HG03135 (cell line): ENCODE data around the gene THOC6.

Experiments
- ATAC-seq: cut with Tn5 transposase; IDR thresholded peaks from one replicate; pipeline ENCODE4 v1.9.1; 2021; ENCODE audit warnings: mild to moderate bottlenecking, moderate library complexity; ENCODE audit not compliant: unreplicated experiment

THOC6 gene

DNA sequence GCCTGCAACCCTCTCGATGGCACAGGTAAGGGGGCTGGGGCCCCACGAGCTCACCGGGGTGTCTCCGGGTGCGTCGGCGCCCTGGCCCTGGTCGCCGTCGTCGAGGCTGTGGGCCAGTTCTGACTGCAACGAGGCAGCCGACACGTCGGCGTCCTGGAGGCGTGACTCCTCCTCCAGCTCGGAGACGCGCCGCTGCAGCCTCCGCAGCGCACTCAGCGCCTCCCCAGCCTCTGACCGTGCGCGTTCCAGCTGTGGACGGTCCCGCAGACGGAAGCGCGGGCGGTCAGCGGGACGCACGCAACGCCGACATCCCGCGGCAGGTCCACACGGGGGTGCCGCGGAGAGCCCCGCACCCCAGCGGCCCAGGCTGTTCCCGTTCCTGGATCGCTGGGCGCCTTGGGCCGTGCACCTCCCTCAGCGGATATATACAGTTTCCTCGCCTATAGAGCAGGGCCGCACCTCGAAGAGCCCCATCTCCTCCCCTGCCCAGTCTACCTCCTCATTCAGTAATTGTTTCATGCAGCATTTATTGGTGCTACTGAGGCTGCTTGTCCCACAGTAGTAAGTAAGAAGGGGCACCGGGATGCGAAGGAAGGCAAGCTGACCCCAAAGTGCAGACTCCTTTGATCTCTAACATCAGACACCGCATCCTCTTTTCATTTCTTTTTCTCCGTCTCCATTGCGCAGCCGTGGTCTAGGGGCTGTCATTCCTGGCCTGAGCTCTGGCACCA is 5.8 kb downstream of the THOC6 start:
- ATAC-seq: no peak

DNA sequence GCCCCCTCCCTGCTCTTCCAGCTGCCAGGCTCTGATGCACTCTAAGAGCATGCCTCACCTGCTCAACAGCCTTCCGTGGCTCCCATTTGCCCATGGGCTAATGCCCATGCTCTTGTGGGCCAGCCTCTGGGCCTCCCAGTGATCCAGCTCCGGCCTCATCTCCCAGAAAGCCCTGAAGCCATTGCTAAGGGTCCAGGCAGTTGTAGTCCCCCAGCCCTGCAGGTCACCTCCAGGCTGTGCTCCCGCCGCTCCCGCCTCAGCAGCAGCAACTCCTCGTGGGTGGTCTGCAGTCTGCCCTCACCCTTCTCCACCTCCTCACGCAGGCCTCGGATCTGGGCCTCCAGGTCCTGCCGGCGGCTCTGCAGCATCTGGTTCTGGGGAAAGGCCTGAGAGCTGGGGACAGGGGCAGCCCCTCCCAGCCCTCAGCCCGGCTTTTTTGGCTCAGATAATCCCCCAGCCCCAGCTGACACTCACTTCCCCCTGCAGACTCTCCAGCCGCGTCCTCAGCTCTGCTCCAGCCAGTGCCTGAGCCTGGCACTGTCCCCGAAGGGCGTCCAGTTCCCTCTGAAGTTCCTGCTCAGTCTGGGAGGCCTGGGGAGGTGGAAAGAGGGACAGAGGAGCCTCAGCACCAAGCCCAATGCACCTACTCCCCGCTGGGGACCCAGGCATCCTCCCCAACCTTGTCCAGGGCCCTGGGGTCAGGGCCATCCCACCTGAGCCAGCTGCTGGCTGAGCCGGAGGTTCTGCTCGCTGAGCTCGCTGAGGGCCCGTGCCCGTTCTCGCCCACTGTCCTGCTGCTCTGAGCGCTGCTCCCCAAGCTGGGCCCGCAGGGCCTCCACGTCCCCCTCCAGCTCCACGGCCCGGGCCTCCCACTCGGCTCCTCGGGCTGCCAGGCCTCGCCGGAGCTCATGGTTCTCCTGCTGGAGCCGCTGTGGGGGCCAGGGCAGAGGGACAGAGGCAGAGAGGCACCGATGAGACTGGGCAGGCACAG is 6.7 kb downstream of the THOC6 start:
- no peak for ATAC-seq

DNA sequence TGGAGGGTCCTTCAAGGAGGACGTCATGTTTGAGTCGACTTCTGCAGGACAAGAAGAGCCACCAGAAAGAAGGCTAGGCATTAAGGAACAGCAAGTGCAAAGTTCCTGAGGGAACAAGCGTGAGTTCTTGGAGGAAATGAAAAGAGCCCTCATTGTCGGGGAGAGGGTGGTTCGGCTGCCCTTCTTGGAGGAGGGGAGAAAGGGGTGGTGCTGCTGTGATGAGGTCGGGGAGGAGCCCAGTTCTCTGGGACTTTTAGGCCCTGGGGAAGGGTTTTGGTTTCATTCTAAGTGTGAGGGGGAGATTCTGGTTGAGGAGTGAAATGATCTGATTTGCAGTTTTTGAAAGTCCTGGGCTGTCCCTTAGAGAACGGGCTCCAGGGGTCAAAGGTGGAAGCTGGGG is 8.8 kb downstream of the THOC6 start:
- ATAC-seq: no peak

DNA sequence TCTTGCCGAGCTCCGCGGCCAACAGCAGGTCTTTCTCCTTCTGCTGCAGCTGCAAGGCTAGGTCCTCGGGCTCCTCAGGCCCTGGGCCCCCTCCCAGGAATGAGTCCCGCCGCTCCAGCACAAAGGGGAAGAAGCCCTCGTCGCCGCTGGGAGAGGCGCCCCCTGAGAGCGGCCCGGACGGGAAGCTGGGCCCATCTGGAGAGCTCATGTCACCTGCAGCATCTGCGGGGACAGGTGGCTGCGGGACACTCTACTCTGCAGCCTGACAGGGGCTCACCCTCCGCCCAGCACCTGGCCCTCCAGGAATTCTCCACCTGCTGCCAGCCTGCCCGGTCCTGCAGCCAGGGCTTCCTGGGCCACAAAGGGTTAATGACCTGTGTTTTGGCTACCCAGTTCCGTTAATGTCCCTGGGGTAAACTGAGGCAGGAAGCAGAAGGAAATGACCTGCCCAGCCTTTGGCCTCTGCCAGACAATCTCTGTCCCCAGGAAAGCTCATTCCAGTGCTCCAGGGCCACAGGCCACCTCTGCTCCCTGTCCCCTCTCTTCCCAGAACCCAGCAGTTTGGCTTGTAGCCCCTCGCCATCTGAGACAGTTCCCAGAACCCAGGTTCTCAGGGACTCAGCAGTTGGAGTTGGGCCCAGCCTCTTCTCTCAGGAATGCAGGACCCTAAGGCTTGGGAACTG is 11.6 kb downstream of the THOC6 start:
- no peak for ATAC-seq

DNA sequence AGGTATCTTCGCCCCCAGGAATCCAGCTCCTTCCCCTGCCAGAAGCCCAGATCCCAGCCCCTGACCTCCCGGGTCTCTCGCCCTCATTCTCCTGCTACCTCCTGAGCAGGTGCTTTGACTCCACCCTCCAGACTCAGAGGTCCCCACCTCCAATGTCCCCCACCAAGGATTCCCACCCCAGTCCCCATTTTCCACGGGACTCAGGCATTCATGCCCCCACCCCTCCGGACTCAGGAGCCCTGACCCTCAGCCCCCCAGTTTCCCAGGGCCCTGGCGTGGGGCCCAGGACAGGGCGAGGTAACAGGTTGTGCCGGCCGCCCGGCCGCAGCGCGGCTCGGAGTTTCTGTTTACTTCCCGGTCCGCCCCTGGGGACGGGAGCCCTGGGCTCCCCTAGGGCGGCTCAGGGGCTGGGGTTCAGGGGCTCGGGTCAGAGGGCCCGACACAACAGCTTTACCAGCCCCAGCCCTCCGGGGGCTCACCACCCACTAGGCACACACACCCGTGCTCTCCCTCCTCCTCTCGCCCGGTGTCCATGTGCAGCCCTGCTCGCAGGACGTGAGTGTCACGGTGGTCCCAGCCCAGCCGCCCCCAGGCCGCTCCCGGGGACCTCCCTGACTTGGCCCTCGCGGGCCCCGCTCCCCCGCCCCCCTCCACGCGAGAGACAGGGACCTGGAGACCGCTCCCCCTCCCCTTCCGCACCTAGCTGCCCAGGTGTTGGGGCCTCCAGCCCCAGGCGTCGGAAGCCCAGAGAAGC is 12.3 kb downstream of the THOC6 start:
- ATAC-seq: no peak

DNA sequence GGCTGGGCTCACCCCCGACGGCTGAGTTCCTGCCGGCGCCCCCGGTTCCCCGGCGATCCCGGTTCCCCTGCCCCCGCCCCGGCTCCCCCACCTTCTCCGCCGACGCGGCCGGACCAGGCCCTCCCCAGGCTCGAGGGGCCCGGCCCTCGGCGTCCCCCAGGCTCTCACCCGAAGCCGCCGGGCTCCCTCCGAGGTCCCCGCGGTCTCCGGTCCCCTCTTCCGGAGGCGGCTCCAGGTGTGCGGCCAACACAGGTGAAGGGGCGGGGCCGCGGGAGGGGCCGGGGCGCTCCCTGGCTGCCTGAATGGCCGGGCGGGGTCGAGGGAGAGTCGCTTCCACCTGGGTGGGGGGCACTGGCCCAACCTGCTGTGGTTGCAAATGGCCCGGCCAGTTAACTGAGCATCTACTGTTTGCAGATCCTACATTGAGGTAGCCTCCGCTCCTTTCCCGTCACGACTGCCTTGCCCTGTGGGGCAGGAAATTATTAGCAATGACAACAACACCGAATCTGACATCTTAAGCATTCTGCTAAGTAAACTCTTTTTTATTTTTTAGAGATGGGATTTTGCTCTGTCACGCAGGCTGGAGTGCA is 13.0 kb downstream of the THOC6 start, which contains the start of gene BICDL2:
Gene BICDL2 (minus strand): TSS at position 219 of the 590 bp plus-strand sequence. CDS start 1,448 bp downstream, outside the sequence.
- no peak for ATAC-seq

DNA sequence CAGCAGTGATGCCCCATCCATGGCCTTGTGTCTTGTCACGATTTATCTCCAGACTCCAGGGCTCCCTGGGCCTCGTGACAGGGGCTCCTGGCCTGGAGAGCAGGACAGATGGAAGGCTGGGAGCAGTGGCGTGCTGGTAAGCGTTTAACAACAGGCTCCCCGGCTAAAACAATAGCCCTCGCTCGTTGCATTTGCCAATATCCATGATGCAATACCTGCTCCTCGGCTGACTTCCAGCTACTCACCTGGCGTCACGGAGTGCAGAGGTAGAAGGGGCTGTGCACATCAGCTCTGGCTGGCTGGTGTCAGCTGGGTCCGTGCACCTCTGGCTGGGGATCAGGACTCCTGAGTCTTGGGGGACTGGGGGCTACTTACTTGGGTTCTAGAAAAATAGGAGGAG is 14.4 kb downstream of the THOC6 start:
- no peak for ATAC-seq

DNA sequence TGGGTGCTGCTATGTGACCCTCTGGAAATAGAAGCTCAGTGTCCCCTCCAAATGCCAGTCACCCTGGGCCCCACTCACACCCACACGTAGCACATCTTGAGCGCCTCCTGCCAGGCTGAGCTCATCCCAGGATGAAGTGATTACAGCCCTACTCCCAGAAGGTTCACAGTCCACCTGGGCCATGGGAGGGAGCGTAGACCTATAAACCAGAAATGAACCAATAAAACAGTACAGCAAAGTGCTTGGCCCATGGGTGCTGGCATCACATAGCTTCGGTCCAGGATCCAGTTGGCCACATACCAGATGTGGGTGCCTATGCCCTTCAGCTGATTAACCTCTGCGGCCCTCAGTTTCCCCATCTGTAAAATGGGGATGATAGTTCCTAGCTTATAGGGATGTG is 15.1 kb downstream of the THOC6 start:
- no peak for ATAC-seq

DNA sequence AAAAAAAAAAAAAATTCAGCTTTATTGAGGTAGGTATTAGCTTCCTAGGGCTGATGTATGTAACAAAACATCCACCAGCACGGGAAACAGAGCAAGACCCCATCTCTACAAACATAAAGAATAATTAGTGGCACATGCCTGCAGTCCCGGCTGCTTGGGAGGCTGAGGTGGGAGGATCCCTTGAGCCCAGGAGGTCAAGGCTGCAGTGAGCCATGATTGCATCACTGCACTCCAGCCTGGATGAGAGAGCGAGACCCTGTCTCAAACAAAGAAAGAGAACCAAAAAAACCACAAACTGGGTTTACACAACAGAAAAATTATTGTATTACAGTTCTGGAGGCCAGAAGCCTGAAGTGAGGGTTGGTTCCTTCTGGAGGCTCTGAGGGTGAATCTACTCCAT is 18.5 kb downstream of the THOC6 start:
- ATAC-seq: no peak

DNA sequence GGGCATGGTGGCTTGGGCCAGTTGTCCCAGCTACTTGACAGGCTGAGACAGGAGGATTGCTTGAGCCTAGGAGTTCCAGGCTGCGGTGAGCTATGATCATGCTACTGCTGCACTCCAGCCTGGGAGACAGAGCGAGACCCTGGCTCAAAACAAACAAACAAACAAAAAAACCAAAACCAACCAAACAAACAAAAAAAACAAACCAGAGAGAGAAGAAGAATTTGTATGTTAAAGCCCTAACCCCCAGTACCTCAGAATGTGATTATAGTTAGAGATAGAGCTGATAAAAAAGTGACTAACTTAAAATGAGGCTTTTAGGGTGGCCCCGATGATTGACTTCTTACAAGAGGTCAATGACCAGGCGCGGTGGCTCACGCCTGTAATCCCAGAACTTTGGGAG is 20.9 kb downstream of the THOC6 start:
- no peak for ATAC-seq

DNA sequence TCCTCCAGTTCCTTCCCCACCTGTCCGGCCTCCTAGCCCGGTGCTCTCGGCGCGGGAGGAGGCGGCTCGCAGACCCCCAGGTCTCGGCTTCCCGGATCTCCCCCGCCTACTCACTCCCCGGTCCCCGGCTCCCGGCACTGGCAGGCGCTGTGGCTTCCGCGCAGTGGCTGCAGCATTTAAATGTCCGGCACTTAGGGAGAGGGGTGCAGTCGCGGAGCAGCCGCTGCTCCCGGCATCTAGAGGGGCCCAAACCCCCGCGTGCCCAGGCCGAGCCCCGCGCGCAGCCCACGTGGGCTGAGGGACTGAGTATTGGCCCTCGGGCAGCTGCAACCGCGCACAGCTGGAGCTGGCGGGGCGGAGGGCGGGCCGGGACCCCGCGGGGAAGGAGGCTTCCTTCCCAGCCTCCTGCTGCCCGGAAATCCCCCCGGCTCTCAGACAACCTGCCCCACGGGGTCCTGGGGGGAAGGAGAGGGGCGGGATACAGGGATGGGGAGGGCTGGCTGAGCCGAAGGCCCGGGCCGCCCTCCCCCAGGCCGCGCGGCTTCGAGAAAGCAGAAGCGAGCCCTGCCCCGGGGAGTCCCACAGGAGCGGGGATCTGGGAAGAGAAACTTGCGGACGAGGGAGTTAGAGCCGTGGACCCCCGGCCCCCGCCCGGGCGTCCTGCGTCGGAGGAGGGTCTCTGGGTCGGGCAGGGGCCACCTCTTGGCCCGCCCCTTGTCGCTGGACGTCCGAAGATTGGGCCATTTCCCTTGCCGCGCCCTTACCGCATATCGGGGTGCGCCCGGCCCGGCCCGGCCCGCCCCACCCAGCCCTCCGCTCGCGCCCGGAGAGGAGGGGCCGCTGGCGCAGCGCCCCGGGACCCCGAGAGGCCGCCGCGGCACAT is 22.2 kb downstream of the THOC6 start, which contains the start of gene MMP25:
Gene MMP25 (plus strand): TSS at position 804 of the 883 bp plus-strand sequence. CDS start 357 bp downstream, outside the sequence.
- no peak for ATAC-seq

DNA sequence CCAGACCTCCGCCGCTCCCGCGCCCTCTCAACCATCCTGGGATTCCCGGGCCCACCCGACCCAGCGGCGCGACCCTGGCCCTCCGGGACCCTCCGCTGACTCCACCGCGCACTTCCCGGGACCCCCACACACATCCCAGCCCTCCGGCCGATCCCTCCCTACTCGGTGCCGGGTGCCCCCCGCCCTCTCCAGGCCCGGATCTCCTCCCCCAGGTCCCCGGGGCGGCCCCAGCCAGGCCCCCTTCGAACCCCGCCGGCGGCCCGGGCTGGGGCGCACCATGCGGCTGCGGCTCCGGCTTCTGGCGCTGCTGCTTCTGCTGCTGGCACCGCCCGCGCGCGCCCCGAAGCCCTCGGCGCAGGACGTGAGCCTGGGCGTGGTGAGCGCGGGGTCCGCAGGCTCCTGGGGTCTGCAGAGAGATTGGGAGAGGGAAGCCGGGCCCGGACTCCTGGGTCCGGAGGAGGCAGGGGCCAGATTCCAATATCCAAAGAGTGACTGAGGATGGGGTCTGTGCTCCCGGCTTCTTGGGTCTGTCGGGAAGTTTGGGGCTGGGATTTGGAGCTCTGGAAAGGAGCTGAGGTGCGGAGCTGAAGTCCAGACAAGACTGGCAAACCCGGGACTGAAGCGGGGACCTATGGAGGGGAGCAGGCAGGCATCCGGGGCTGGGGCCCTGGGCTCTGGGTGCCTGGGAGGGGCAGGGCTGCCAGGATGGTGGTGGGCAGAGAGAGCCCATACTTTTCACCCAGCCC is 23.0 kb downstream of the THOC6 start:
- no peak for ATAC-seq

DNA sequence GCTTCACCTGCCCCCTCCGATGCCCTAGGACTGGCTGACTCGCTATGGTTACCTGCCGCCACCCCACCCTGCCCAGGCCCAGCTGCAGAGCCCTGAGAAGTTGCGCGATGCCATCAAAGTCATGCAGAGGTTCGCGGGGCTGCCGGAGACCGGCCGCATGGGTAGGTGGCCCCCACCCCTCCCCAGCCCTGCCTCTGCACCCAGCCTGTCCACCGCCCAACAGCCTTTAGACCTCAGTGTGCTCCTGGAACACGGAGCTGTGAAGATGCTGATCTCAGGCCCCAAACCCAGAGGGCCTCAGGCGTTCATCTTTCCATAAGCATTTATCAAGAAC is 23.5 kb downstream of the THOC6 start:
- no peak for ATAC-seq

DNA sequence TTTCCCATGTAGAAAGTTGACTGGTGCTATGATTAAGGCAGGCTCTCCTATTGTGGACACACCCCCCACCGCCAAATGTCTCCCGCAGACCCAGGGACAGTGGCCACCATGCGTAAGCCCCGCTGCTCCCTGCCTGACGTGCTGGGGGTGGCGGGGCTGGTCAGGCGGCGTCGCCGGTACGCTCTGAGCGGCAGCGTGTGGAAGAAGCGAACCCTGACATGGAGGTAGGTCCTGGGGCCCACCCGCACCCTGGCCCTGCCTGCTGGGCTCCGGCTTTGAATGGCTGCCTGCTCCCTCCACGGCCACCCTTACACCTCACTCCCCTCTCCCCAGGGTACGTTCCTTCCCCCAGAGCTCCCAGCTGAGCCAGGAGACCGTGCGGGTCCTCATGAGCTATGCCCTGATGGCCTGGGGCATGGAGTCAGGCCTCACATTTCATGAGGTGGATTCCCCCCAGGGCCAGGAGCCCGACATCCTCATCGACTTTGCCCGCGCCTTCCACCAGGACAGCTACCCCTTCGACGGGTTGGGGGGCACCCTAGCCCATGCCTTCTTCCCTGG is 26.2 kb downstream of the THOC6 start:
- no peak for ATAC-seq

DNA sequence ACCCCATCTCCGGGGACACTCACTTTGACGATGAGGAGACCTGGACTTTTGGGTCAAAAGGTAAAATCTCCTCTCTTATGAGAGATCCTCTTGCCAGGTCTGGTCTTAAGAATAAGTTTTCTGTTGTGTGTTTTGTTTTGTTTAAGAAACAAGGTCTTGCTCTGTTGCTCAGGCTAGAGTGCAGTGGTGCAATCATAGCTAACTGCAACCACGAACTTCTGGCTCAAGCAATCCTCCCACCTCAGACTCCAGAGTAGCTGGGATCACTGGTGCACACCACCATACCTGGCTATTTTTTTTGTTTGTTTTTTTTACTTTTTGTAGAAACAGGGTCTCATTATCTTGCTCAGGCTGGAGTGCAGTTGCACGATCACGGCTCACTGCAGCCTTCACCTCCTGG is 26.7 kb downstream of the THOC6 start:
- ATAC-seq: no peak

DNA sequence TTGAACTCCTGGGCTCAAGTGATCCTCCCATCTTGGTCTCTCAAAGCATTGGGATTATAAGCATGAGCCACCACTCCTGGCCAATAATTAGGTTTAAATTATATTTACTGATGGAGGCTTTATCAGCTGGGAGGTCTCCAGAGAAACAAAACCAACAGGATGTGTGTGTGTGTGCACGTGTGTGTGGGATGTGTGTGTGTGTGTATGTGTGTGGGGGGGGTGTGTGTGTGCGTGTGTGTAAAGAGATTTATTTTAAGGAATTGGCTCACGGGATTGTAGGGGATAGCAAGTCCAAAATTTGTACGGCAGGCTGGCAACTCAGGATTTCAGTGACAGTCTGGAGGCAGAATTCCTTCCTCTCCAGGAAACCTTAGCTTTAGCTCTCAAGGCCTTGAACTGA is 27.2 kb downstream of the THOC6 start:
- ATAC-seq: no peak

DNA sequence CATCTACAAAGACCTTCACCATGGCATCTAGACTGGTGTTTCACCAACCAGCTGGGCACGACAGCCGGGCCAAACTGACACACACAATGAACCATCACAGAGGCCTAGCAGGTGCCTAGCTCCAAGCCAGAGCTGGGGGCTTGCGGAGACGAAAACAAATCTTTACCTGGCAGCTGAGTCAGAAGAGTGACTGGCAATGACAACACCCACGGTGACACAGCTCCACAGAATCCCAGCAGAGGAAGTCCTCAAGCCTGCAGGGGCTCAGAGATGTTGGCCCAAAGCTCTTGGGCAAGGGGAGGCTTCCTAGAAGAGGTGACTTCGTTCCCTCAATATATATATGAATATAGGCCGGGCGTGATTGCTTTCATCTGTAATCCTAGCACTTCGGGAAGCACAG is 27.7 kb downstream of the THOC6 start:
- ATAC-seq: no peak
